Daoy (cell line): ENCODE results near the gene PARP15. TPM values are rescaled to one million over a fixed set of nuclear protein-coding genes. Genes with fewer than 3 reads are reported as not detected.
"Not testable (repeated sequence)": the region's sequence is repeated elsewhere in the genome, so short reads cannot be mapped to it uniquely, and the experiment has no call there.

Experiments used
- DNase-seq: peaks from one replicate; pipeline ENCODE4 v3.0.0-alpha.2; 2015; ENCODE audit warnings: low read depth
- total RNA-seq: library from RNA; depleted of rRNA; stranded (reverse); fragments of >200 nt; shearing (Covaris generic); gene quantifications from 2 replicates; pipeline ENCODE4 v1.2.3, GENCODE V29; 2014; rRNA removed

Gene PARP15
- total RNA-seq = under 0.01 TPM in 1 of 2 replicates, not detected in the other

DNA sequence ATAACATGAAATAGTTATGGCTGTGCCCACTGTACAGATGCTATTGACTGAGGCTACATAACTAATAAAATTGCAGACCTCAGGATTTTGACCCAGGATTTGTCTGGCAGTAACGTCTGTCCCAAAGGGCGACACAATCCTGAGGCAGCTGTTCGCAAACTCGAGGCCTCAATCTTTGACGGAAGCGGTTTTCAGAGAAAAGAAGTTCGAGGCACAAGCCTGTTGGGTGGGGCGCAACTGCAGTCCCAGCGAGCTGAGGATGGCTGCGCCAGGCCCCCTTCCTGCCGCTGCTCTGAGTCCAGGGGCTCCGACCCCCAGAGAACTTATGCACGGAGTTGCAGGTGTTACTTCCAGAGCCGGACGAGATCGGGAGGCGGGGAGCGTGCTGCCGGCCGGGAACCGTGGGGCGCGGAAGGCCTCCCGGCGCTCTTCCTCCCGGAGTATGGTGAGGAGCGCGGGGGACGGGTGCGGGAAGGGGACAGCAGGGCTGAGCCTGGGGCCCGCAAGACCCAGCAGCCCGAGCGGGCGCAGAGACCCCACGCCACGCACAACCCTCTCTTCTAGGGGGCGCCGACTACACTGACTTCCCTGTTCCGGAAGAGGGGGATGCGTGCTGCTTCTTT is at the start of gene PARP15:
Gene PARP15, plus strand, starts transcription at position 242 of the 623 bp plus-strand sequence. Its CDS starts 18 bp downstream, at position 260.
- no peak for DNase-seq

DNA sequence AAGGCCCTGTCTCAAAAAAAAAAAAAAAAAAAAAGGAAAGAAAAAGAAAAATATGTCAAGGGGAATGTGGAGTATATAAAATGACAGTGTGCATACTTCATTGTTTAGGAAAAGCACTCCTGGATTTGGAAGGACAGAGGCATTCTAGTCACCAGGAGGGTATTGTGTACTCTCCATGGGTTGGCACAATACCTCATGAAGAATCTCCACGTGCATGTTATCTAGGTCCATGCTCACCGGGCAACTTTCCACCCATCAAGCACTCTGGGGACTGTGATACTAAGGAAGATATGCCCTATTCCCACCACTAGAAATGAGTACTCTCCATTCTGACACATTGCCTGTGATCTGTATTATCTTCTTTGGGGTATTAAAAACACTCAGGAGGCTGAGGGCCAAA is 47.3 kb upstream of the PARP15 start:
- DNase-seq = no peak

DNA sequence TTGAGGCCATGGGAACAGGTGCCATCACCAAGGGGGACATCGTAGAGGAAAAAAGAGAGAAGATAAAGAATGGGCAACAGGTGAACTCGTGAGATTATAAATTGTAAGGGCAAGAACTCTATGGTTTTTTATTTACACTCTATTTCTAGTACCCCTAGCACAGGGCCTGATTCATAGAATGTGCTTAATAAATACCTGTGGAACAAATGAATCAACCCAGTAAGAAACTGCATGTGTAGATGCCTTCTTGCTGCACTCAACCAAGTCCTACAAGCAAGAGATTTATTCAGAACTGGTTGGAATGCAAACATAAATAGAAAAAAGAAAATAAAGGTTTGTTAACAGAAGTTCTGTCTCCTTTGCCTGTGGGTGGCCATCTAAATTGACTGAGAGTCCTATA is 44.0 kb upstream of the PARP15 start:
- no peak for DNase-seq

DNA sequence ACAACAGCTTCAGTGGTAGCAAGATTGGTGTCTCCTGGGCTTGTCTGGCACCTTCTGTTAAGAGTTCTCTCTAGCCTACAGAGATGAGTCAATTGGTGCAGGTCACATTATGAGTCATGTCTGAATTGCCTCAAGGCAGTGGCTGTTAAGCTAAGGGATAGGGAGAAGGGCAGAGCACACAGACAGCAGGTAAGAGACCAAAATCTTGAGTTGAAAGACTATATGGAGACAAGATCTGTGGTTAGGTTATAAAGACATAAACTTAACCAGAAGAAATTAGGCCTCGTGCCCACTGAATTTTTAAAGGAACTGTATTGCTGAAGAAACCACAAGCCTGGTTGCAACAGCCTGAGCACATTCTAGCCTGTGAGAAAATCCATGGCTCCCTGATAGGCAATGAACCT is 43.5 kb upstream of the PARP15 start:
- peak; percentile 89 for DNase-seq

DNA sequence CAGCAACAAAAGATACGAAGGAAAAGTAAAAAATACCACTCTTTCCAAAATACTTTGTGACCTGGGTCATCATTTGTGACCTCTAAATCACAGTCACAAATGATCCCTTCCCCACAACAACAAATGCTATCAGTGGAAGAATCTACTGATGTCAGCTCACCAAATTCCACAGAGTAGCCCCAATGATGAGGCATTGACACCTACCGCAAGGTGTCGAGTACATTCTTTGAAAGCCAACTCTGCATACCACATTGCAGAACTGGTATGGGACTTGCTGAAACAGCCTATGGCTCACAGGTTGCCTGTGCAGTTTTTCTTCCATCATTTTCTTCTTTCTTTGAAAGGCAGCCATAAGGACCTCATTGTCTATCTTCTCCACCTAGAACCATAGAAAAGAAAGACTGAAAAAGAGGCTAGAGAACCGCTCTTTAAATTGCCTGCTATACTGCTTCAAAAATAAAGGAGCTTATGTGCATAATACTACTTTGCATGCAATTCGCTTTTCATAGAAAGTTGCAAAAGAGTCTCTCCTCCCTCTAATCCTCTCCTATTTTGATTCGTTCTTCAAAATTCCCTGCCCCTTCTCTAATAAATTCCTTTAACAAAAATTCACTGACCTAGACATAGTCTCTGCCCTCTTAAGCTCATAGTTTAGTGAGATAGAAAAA is 41.4 kb upstream of the PARP15 start:
- no peak for DNase-seq

DNA sequence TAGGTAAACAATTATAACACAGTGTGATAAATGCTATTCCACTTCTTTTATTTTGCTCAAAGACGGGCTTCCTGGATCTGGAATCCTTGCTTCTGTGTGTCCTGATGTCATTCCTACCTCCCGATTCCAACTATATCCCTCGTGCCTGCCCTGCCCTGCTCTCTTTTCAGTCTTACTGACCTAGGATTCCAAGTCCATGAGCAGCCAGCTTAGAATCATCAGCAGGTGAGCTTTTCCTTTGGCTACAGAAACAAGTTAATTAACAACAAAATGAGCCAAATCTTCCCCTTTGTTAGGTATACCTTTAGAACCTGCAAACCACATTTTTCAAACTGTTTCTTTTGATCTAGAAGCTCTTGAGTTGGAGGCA is 40.8 kb upstream of the PARP15 start:
- DNase-seq = no peak

DNA sequence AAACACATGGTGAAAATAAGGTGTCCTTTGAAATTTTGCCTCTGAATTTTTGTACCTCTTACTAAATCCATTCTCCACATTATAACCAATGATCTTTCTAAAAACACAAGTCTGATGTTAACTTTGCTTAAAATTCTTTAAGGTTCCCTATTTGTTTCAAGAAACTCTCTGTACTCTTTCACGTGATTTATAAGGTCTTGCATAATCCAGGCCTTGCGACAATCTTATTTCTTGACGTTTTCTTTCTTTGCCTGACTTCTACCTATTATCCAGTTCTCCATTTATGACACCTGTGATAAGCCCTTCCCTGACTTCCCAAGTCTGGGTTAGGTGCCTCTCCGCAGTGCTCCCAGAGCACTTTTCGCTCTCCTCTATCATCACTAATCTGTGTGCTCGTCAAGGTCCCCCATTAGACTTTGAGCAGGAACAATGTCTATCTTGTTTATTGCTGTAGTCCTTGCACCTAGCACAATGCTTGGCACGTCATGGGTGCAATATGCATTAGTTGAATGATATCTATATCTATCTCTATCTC is 38.4 kb upstream of the PARP15 start:
- DNase-seq = no peak

DNA sequence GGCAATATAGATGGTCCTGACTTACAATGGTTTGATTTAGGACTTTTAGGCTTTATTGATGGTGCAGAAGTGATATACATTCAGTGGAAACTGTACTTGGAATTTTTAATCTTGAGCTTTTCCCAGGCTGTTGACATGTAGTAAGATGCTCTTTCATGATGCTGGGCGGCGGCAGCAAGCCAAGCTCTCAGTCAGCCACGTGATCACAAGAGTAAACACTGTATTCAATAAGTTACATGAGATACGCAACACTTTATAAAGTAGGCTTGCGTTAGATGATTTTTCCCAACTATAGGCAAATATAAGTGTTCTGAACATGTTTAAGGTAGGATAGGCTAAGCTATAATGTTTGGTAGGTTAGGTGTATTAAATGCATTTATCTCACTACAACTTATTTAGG is 31.3 kb upstream of the PARP15 start:
- DNase-seq = no peak

DNA sequence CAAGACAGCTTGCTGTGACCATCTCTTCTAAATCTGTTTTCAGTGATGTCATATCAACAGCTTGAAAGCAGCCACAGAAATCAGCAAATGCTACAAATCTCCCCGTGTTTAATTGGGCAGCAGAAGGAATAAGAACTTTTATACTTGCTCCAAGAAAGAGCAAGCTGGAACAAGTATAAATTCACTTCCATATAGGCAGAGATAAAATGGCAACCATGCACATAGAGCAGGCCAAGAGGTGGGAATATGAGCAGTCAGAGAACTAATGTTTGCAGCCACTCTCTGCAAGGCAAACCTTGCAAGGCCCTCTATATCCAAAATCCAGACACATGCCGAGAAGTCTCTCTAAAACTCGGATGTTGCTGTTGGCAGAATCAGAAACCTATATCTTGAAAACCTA is 29.4 kb upstream of the PARP15 start:
- DNase-seq = no peak

DNA sequence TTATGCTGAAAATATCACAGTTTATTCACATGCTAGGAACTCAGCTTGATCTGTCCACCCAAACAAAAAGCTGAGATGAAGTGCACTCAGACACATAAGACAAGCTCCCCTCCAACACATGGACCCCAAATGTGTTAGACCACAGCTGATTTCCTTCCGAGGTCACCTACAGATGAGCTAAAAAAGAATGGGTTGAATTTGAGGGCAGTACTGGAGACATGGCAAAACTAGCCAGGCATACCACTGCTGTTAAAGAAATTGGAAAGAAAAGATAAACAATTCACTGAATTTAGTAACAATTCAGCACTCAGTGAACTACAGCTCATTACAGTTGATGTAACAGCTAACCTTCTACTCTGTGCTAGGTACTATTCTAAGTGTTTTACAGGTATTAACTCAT is 28.8 kb upstream of the PARP15 start:
- DNase-seq = no peak

DNA sequence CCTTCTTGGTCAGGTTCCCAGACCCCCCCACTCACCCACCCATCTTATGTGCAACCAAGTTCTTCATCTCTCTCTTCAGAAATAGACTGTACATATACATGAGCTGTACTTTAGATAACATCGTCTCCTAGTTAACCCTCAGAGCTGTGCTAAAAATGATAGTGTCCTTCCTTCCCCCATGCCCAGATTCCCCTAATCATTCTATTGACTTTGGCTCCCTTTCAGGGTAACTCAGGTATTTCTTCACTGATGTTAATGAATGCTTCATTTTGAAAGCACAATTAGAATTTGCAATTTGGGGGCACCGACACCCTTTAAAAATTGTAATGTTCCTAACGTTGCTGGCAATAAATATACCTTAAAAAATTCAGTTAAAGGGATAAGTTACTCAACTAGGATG is 24.3 kb upstream of the PARP15 start:
- no peak for DNase-seq

DNA sequence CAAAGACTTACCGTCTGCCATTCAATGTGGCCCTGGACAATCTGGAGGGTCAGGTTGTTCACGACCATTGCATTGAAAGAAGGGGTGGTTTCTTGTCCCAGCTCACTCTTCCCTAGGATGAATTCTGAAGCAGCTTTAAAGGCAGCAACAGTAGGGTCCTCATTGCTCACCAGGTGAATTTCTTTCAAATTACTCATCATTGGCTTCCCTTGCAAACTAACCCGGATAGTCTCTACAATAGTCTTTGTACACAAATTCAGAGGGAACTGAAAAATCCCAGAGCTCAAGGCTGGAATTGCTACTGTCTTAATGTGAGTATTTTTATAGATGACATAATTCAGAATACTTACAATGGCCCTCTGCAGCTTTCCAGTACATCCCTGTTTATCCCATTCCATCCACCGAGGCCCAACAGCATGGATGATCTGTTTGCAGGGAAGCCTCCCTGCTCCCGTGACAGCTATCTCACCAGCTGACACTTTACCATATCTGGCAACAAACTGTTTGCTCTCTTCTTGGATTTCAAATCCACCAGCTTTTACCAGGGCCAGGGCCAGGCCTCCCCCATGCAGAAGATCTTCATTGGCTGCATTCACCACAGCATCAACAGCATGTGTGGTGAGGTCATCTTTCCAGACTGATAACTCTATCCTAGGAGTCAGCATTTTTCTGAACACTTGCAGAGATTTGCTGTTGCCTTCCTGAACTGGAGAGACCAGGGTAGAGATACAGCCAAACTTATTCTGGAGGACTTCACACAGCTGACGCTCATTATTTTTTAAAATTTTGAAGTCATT is 22.0 kb upstream of the PARP15 start:
- DNase-seq = no peak

DNA sequence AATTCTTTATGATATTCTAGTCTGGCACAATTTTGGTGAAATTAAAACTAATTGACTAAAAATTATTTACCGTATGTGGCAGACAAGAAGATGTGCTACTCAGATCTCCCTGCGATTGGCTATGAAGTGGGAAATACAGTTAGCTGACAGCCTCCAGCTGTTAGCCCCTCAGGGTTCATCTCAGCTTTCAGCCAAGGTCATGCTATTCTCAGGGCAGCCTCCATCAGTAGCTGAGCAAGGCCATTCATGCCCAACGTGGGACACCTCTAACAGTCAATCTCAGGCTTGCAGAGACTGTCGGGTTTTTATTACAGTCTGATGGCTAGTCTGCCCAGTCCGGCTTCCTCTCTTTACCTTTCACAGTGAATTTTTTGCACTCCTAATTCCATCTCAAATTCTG is 20.1 kb upstream of the PARP15 start:
- DNase-seq = no peak

DNA sequence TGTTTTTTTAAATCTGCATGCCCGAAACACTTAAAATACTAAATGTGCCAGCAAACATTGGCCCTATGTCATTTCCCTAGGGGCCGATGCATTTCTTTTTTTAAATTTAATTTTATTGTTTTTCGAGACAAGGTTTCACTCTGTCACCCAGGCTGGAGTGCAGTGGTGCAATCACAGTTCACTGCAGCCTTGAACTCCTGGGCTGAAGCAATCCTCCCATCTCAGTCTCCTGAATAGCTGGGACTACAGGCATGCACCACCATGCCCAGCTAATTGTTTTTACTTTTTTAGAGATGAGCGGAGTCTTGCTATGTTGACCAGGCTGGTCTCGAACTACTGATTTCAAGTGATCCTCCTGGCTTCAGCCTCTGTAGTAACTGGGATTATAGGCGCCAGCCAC is 18.8 kb upstream of the PARP15 start:
- DNase-seq = no peak

DNA sequence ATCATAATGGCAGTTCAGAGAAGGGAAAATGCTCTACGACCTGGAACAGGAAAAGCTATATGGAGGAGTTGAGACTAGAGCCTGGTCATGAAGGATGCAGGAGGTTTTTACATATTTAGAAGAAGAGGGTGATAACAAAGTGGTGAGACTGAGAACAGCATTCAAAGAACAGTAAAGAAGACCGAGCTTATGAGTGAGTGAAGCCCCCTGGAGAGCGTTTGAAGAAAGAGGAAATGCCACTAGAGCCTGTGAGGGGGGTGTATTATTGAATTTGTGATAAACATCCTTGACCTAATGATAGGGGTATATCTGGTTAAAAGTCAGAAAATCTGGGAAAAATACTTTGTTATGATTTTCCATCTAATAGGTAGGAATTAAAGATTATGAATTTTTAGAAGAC is 17.5 kb upstream of the PARP15 start:
- DNase-seq = no peak

DNA sequence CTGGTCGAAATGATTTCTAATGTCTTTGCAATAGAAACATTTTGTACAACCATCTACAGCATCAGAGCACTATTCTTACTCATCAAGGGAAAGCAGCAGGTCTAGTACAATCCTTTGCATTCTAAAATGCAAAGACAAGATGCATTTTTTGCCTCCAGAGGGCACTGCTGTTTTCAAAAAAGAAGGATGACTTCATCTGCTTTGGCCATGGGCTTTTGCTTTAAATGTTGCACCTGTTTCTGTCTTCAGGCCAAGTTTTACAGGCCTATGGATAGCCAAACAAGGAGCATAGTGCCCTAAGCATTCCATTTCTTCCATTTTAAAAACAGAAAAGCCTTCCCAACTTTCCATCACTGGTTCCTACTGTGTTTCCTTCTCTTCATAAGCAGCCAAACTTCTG is 16.8 kb upstream of the PARP15 start:
- peak; percentile 39 for DNase-seq

DNA sequence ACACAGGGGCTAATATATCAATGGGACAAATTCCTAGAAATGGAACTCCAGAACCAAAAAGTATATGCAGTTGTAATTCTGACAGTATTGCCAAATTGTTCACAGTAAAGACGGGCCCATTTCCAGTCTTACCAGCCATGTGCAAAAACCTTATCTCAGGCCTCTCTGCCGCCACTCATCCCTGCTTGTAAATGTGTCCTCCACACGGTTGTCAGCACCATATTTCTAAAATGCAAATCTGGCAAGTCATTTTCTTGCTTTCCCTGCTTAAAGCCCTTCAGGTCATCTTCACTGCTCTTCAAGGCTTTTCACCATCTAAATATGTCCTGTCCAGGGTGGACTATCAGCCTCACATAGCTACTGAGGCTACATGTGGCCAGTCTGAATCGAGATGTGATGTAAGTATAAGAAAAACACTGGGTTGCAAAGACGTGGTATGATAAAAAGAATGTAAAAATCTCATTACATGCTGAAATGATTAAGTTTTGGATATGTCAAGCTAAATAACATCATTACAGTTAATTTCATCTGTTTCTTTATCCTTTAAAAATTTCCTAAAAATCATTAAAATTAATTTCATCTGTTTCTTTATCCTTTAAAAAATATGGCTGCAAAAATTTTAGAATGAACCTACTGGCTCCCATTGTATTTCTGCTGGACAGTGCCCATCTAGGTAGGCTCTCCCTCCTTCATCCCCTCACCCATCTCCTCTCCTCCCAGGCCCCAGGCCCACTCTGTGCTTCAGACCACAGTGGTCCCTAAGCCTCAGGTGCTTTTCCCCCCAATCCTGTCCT is 14.3 kb upstream of the PARP15 start:
- no peak for DNase-seq

DNA sequence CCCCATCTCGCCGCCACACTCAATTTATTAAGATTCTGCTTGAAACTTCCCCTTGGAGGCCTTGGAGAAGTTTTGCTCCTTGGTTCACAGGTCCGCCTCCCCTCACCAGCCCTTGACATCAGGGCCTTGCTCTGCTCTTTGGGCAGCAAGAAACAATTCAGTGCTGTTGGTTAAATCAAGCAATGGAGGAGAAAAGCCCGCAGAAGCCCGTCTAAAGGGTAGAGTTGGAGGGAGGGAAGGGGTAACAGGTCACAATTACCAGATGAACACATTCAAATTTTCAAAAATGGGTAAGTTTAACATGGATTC is 13.8 kb upstream of the PARP15 start:
- DNase-seq = peak; percentile 25

DNA sequence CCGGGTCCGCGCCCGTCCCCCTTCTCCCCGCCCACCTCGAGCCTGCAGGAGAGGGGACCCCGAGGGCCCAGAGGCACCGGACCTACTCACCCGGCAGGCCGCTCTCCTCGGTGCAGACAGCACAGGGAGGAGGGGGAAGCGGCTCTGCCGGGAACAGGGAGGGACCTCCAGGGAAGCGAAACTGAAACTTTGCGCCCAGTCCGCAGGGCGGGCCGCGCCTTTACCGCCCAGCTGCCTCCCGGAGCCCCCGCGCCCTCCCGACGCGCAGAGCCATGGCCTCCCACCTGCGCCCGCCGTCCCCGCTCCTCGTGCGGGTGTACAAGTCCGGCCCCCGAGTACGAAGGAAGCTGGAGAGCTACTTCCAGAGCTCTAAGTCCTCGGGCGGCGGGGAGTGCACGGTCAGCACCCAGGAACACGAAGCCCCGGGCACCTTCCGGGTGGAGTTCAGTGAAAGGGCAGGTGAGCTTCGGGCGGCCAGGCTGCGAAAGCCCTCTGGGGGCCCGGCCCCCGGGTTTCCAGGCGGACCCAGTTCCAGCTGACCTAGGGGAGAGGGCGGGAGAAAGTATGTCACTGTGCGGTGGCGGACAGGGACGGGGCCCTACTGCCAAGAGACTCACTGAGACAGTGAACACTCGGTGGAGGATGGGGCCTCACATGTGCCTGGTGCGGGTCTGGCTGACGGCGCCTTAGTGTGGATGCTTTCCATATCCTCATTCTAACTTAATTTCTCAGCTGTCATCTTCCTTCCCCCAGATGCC is 13.1 kb upstream of the PARP15 start, which contains the start of the genes DTX3L and PARP9:
Gene DTX3L, plus strand, starts transcription at position 184 of the 758 bp plus-strand sequence. Its CDS starts 89 bp downstream, at position 273.
Gene PARP9, minus strand, starts transcription at position 146 of the 758 bp plus-strand sequence. CDS start 4,680 bp downstream, outside the sequence.
- peak; percentile 92 for DNase-seq

DNA sequence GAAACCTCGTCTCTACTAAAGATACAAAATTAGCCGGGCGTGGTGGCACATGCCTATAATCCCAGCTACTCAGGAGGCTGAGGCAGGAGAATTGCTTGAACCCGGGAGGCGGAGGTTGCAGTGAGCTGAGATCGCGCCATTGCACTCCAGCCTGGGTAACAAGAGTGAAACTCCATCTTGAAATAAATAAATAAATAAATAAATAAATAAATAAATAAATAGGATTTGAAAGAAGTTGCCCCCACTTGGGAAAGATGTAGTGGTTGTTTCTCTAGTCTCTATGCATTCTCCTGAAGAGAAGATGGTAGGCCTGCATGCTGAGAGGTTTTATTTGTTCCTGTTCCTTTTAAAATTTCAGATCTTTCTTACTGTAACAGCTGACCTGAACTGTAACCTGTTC is 9.3 kb upstream of the PARP15 start:
- not testable (repeated sequence) for DNase-seq

DNA sequence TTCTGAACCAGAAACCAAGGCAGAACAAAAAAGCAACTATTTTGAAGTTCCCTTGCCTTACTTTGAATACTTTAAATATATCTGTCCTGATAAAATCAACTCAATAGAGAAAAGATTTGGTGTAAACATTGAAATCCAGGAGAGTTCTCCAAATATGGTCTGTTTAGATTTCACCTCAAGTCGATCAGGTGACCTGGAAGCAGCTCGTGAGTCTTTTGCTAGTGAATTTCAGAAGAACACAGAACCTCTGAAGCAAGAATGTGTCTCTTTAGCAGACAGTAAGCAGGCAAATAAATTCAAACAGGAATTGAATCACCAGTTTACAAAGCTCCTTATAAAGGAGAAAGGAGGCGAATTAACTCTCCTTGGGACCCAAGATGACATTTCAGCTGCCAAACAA is 8.7 kb upstream of the PARP15 start:
- DNase-seq = no peak
